H9 (cell line): ENCODE measurements around the gene NUP54. TPM values are rescaled to one million over a fixed set of nuclear protein-coding genes. Genes with fewer than 3 reads are reported as not detected.

Experiments
- DNase-seq: peaks from one replicate; pipeline ENCODE4 v3.0.0-alpha.2; 2017
- H2AFZ ChIP-seq: one replicate; pipeline ENCODE4 v1.6.1; 2013; ENCODE audit warnings: mild to moderate bottlenecking, low read length, control low read depth, moderate library complexity
- H2AK5ac ChIP-seq: 2 replicates; pipeline ENCODE4 v1.6.1; 2013; ENCODE audit warnings: low read length, control low read depth, mixed read lengths; ENCODE audit not compliant: insufficient read length
- H2BK120ac ChIP-seq: one replicate; pipeline ENCODE4 v1.6.1; 2013; ENCODE audit warnings: low read depth, mild to moderate bottlenecking, low read length, control low read depth, inconsistent platforms; ENCODE audit not compliant: poor library complexity, severe bottlenecking
- H2BK12ac ChIP-seq: 2 replicates; pipeline ENCODE4 v1.6.1; 2013; ENCODE audit warnings: low read length, control low read depth, mixed read lengths, low read depth; ENCODE audit not compliant: insufficient read length
- H2BK15ac ChIP-seq: 2 replicates; pipeline ENCODE4 v1.6.1; 2013; ENCODE audit warnings: low read depth, low read length, control low read depth
- H2BK20ac ChIP-seq: one replicate; pipeline ENCODE4 v1.6.1; 2013; ENCODE audit warnings: low read depth, mild to moderate bottlenecking, low read length, control low read depth, inconsistent platforms; ENCODE audit not compliant: poor library complexity, severe bottlenecking
- H2BK5ac ChIP-seq: 2 replicates; pipeline ENCODE4 v1.6.1; 2013; ENCODE audit warnings: low read length, control low read depth, mixed read lengths; ENCODE audit not compliant: insufficient read length
- H3K14ac ChIP-seq: 2 replicates; pipeline ENCODE4 v1.6.1; 2013; ENCODE audit warnings: low read length, control low read depth; ENCODE audit not compliant: insufficient read depth
- H3K18ac ChIP-seq: 2 replicates; pipeline ENCODE4 v1.6.1; 2013; ENCODE audit warnings: low read depth, mild to moderate bottlenecking, mixed read lengths, low read length, control low read depth; ENCODE audit not compliant: insufficient read length
- H3K23ac ChIP-seq: 2 replicates; pipeline ENCODE4 v1.6.1; 2013; ENCODE audit warnings: low read length, control low read depth, mixed read lengths, low read depth; ENCODE audit not compliant: insufficient read length
- H3K23me2 ChIP-seq: 2 replicates; pipeline ENCODE4 v1.6.1; 2013; ENCODE audit warnings: low read depth, mild to moderate bottlenecking, mixed read lengths, low read length, control low read depth; ENCODE audit not compliant: insufficient read length, poor library complexity, severe bottlenecking
- H3K27ac ChIP-seq: 2 replicates; pipeline ENCODE4 v1.5.1; 2013; ENCODE audit warnings: low read length, control low read depth, mixed read lengths, low read depth; ENCODE audit not compliant: insufficient read length
- H3K27me3 ChIP-seq: 2 replicates; pipeline ENCODE4 v1.6.1; 2013; ENCODE audit warnings: low read length, control low read depth, inconsistent platforms; ENCODE audit not compliant: insufficient read depth
- H3K4ac ChIP-seq: 2 replicates; pipeline ENCODE4 v1.6.1; 2013; ENCODE audit warnings: low read depth, mild to moderate bottlenecking, control low read depth, inconsistent platforms, low read length, moderate library complexity
- H3K4me1 ChIP-seq: 2 replicates; pipeline ENCODE4 v1.6.1; 2013; ENCODE audit warnings: low read length, control low read depth, inconsistent platforms; ENCODE audit not compliant: insufficient read depth
- H3K4me2 ChIP-seq: 2 replicates; pipeline ENCODE4 v1.6.1; 2013; ENCODE audit warnings: low read length, control low read depth, mixed read lengths; ENCODE audit not compliant: insufficient read length, insufficient read depth
- H3K56ac ChIP-seq: 2 replicates; pipeline ENCODE4 v1.6.1; 2013; ENCODE audit warnings: low read depth, mild to moderate bottlenecking, mixed read lengths, low read length, control low read depth; ENCODE audit not compliant: insufficient read length
- H3K79me1 ChIP-seq: 2 replicates; pipeline ENCODE4 v1.6.1; 2013; ENCODE audit warnings: low read depth, mild to moderate bottlenecking, moderate library complexity, low read length, control low read depth, inconsistent platforms; ENCODE audit not compliant: insufficient read depth, poor library complexity, severe bottlenecking
- H3K79me2 ChIP-seq: 2 replicates; pipeline ENCODE4 v1.6.1; 2013; ENCODE audit warnings: low read length, control low read depth, inconsistent platforms; ENCODE audit not compliant: insufficient read depth
- H3K9ac ChIP-seq: 2 replicates; pipeline ENCODE4 v1.6.1; 2013; ENCODE audit warnings: low read length, control low read depth, mixed read lengths; ENCODE audit not compliant: insufficient read length; ENCODE audit errors: extremely low read depth
- H3K9me3 ChIP-seq: one replicate; pipeline ENCODE4 v1.6.1; 2013; ENCODE audit warnings: low read depth, low read length, inconsistent platforms; ENCODE audit not compliant: control insufficient read depth
- H3T11ph ChIP-seq: one replicate; pipeline ENCODE4 v1.6.1; 2013; ENCODE audit warnings: mild to moderate bottlenecking, low read length, control low read depth, inconsistent platforms
- H4K20me1 ChIP-seq: one replicate; pipeline ENCODE4 v1.6.1; 2013; ENCODE audit not compliant: control insufficient read depth, insufficient read length, insufficient read depth
- H4K5ac ChIP-seq: 2 replicates; pipeline ENCODE4 v1.6.1; 2013; ENCODE audit warnings: low read depth, mild to moderate bottlenecking, mixed read lengths, low read length, control low read depth; ENCODE audit not compliant: insufficient read length
- H4K8ac ChIP-seq: replicated peaks from 2 replicates; pipeline ENCODE4 v1.6.1; 2013; ENCODE audit warnings: low read length, control low read depth, mixed read lengths, low read depth; ENCODE audit not compliant: insufficient read length
- H4K91ac ChIP-seq: 2 replicates; pipeline ENCODE4 v1.6.1; 2013; ENCODE audit warnings: low read depth, mild to moderate bottlenecking, moderate library complexity, mixed read lengths, low read length, control low read depth; ENCODE audit not compliant: insufficient read length
- H3K27ac Mint-ChIP-seq, 3 experiments: 2 replicates in 2 of 3; 3 replicates in 1 of 3; pipeline ENCODE4 v1.8.0; 2020 to 2021; ENCODE audit warnings: mixed read lengths in 3 of 3, mild to moderate bottlenecking in 1 of 3, moderate library complexity in 1 of 3
- H3K27me3 Mint-ChIP-seq: 2 replicates; pipeline ENCODE4 v1.8.0; 2021; ENCODE audit warnings: low read depth, mild to moderate bottlenecking, moderate library complexity, mixed read lengths
- H3K36me3 Mint-ChIP-seq, 3 experiments: 2 replicates in 2 of 3; 3 replicates in 1 of 3; pipeline ENCODE4 v1.8.0; 2020 to 2021; ENCODE audit warnings: low read depth in 3 of 3, mixed read lengths in 3 of 3; ENCODE audit not compliant: insufficient read depth in 1 of 3
- H3K4me1 Mint-ChIP-seq, 2 experiments: 2 replicates each; pipeline ENCODE4 v1.8.0; 2020; ENCODE audit warnings: mixed read lengths in 2 of 2
- H3K4me3 Mint-ChIP-seq, 2 experiments: 2 replicates in 1 of 2; 3 replicates in 1 of 2; pipeline ENCODE4 v1.8.0; 2020 to 2021; ENCODE audit warnings: mild to moderate bottlenecking in 2 of 2, mixed read lengths in 2 of 2, moderate library complexity in 1 of 2
- H3K9me3 Mint-ChIP-seq, 2 experiments: 2 replicates in 1 of 2; 3 replicates in 1 of 2; pipeline ENCODE4 v1.8.0; 2020; ENCODE audit warnings: mild to moderate bottlenecking in 2 of 2, mixed read lengths in 2 of 2, moderate library complexity in 1 of 2
- CTCF ChIP-seq: fragments of 200-600 bp; sonication (generic); conservative IDR thresholded peaks from 3 replicates; pipeline ENCODE4 v1.8.0; 2021; ENCODE audit warnings: antibody characterized with exemption, mild to moderate bottlenecking
- WGBS: extraction: QIAGEN DNeasy Blood & Tissue Kit; methylation state at CpG from one replicate; pipeline ENCODE4 v1.1.7; 2013; ENCODE audit warnings: missing lambda C conversion rate, low lambda C conversion rate, mixed read lengths; ENCODE audit not compliant: insufficient read length; ENCODE audit errors: extremely low coverage; 5-methylcytosine and 5-hydroxymethylcytosine counted together
- total RNA-seq: library from RNA; stranded (reverse); gene quantifications from 2 replicates; pipeline ENCODE4 v1.2.1, GENCODE V29; 2021

NUP54 gene
- total RNA-seq, 1 experiment from 2014 or later: 129 TPM

DNA sequence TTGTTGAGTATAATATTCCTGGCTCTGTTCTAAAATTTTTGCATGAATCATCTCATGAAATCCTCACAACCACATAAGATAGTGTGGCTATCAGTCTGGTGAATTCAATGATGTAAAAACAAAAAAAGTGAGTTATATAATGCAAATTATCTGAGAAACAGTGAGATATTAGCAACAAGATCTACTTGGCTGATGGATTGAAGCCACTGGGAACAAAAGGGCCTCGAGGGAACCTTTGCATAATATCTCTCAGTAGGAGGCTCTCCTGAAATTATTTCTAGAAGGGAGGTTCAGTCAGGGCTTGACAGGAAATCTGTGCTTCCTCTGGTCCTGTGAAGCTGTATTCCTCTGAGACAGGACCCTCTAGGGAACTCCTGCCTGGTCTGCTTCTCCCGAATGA is 30.1 kb upstream of the NUP54 start:
- Histone ChIP-seq H3T11ph (no peak overlapping the region), H2BK20ac (no peak overlapping the region), H3K4me2 (no peak overlapping the region), H2BK120ac (no peak overlapping the region), H4K8ac (no peak overlapping the region), H4K20me1 (no peaks in the 10 kb centered on the region), H4K5ac (no peak overlapping the region), H3K79me2 (no peaks in the 10 kb centered on the region), H3K27ac (no peak overlapping the region), H3K56ac (no peak overlapping the region), H3K4ac (no peak overlapping the region), H2AK5ac (no peak overlapping the region), H3K9me3 (no peaks in the 10 kb centered on the region), H3K23me2 (no peaks in the 10 kb centered on the region), H3K18ac (no peak overlapping the region), H3K9ac (no peak overlapping the region), H2BK12ac (no peak overlapping the region), H3K23ac (no peak overlapping the region), H2AFZ (no peak overlapping the region), H3K14ac (no peak overlapping the region), H3K79me1 (no peaks in the 10 kb centered on the region), H4K91ac (no peak overlapping the region), H3K27me3 (no peaks in the 10 kb centered on the region), H3K4me1 (no peaks in the 10 kb centered on the region), H2BK5ac (no peak overlapping the region), H2BK15ac (no peak overlapping the region)
- WGBS: no CpG with 5 or more reads among the region's 2 CpGs
- Mint-ChIP-seq H3K36me3 (peaks cover 3 to 17% (median 16%) of the 10 kb centered on the region in 3 experiments; a peak in 4 of 7 replicates), H3K27ac (no peak overlapping the region), H3K9me3 (no peaks in the 10 kb centered on the region), H3K27me3 (no peaks in the 10 kb centered on the region), H3K4me3 (no peak overlapping the region), H3K4me1 (no peaks in the 10 kb centered on the region)
- no peak for TF ChIP-seq CTCF
- no peak for DNase-seq
